Trophoblast cell (in vitro differentiated cells and primary cell): ENCODE data around the gene ZNF526.

Experiments used
- DNase-seq, 2 donors: peaks; one replicate each; pipeline ENCODE4 v3.0.0-alpha.2; 2016
- H2AFZ ChIP-seq: 2 replicates; pipeline ENCODE4 v1.6.1; 2013; ENCODE audit warnings: low read length, moderate library complexity, mild to moderate bottlenecking; ENCODE audit not compliant: insufficient read depth, poor library complexity
- H2AK5ac ChIP-seq: 2 replicates; pipeline ENCODE4 v1.6.1; 2013; ENCODE audit warnings: mild to moderate bottlenecking, low read length
- H2BK120ac ChIP-seq: 2 replicates; pipeline ENCODE4 v1.6.1; 2013; ENCODE audit warnings: low read length, mild to moderate bottlenecking, moderate library complexity; ENCODE audit not compliant: insufficient read depth, poor library complexity
- H2BK12ac ChIP-seq: 2 replicates; pipeline ENCODE4 v1.6.1; 2013; ENCODE audit warnings: mild to moderate bottlenecking, low read length, moderate library complexity
- H2BK5ac ChIP-seq: 2 replicates; pipeline ENCODE4 v1.6.1; 2013; ENCODE audit warnings: low read length, low read depth, moderate library complexity, mild to moderate bottlenecking; ENCODE audit not compliant: poor library complexity
- H3K14ac ChIP-seq: 2 replicates; pipeline ENCODE4 v1.6.1; 2013; ENCODE audit warnings: mild to moderate bottlenecking, low read length
- H3K18ac ChIP-seq: 2 replicates; pipeline ENCODE4 v1.6.1; 2013; ENCODE audit warnings: mild to moderate bottlenecking, low read length
- H3K23ac ChIP-seq: 2 replicates; pipeline ENCODE4 v1.6.1; 2013; ENCODE audit warnings: low read length
- H3K27ac ChIP-seq: 2 replicates; pipeline ENCODE4 v1.5.1; 2013; ENCODE audit warnings: low read depth, mild to moderate bottlenecking, inconsistent platforms, low read length, moderate library complexity
- H3K27me3 ChIP-seq: 2 replicates; pipeline ENCODE4 v1.6.1; 2013; ENCODE audit warnings: inconsistent platforms, mild to moderate bottlenecking, low read length, moderate library complexity; ENCODE audit not compliant: insufficient read depth
- H3K36me3 ChIP-seq, 2 experiments: 1 replicate in 1 of 2; 2 replicates in 1 of 2; pipeline ENCODE4 v1.6.1; 2013; ENCODE audit warnings: low read length in 2 of 2, mild to moderate bottlenecking in 2 of 2, moderate library complexity in 1 of 2; ENCODE audit not compliant: insufficient read depth in 2 of 2, control insufficient read depth in 1 of 2
- H3K4ac ChIP-seq: 2 replicates; pipeline ENCODE4 v1.6.1; 2013; ENCODE audit warnings: low read depth, mild to moderate bottlenecking, low read length, moderate library complexity
- H3K4me1 ChIP-seq, 2 experiments: 1 replicate in 1 of 2; 2 replicates in 1 of 2; pipeline ENCODE4 v1.6.1; 2013; ENCODE audit warnings: low read length in 2 of 2, mild to moderate bottlenecking in 2 of 2, moderate library complexity in 1 of 2; ENCODE audit not compliant: insufficient read depth in 2 of 2, control insufficient read depth in 1 of 2
- H3K4me2 ChIP-seq: 2 replicates; pipeline ENCODE4 v1.6.1; 2013; ENCODE audit warnings: inconsistent platforms, mild to moderate bottlenecking, low read length, moderate library complexity
- H3K4me3 ChIP-seq: 2 replicates; pipeline ENCODE4 v1.5.1; 2013; ENCODE audit warnings: mild to moderate bottlenecking, low read depth, low read length, inconsistent platforms
- H3K79me1 ChIP-seq: one replicate; pipeline ENCODE4 v1.6.1; 2013; ENCODE audit warnings: low read length
- H3K79me2 ChIP-seq: 2 replicates; pipeline ENCODE4 v1.6.1; 2013; ENCODE audit warnings: low read length, mild to moderate bottlenecking; ENCODE audit not compliant: control insufficient read depth, insufficient read depth, poor library complexity
- H3K9ac ChIP-seq: 2 replicates; pipeline ENCODE4 v1.6.1; 2013; ENCODE audit warnings: mild to moderate bottlenecking, low read length
- H3K9me3 ChIP-seq: 2 replicates; pipeline ENCODE4 v1.6.1; 2013; ENCODE audit warnings: low read depth, mild to moderate bottlenecking, control low read depth, inconsistent platforms, low read length; ENCODE audit not compliant: insufficient read depth
- H4K12ac ChIP-seq: 2 replicates; pipeline ENCODE4 v1.6.1; 2013; ENCODE audit warnings: low read depth, mild to moderate bottlenecking, low read length, moderate library complexity
- H4K8ac ChIP-seq: 2 replicates; pipeline ENCODE4 v1.6.1; 2013; ENCODE audit warnings: low read depth, mild to moderate bottlenecking, low read length, moderate library complexity
- H4K91ac ChIP-seq: one replicate; pipeline ENCODE4 v1.6.1; 2013; ENCODE audit warnings: low read depth, mild to moderate bottlenecking, low read length, moderate library complexity
- WGBS: extraction: QIAGEN DNeasy Blood & Tissue Kit; methylation state at CpG from one replicate; pipeline ENCODE4 v1.1.7; 2013; ENCODE audit warnings: missing lambda C conversion rate; ENCODE audit not compliant: insufficient read length, insufficient coverage; ENCODE audit errors: extremely low coverage; 5-methylcytosine and 5-hydroxymethylcytosine counted together

Gene ZNF526

DNA sequence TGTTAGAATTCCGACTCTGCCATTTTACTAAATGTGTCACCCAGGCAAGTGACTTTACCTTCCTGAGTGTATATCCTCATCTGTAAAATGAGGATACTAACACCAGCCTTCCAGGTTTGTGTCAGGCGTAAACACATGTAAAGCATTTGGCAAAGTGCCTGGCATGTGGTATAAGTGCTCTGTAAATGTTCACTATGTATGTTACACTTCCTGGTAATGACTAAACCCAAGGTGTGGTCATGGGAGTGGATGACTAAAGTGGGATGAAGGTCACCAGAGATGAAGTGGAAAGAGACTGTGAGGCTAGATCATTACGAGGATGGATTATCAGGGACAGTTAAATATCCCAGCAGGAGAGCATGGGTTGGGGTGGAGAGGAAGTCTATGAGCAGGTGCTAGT is 28.3 kb upstream of the ZNF526 start:
- H3K4me3 ChIP-seq: no peak overlapping the region
- no peak overlapping the region for H4K12ac ChIP-seq
- H2BK5ac ChIP-seq: no peak overlapping the region
- no peaks in the 10 kb centered on the region for H3K4me1 ChIP-seq
- H3K4ac ChIP-seq: no peak overlapping the region
- no peak overlapping the region for H3K9ac ChIP-seq
- WGBS: no CpG with 5 or more reads among the region's 3 CpGs
- H4K91ac ChIP-seq: no peak overlapping the region
- H4K8ac ChIP-seq: no peak overlapping the region
- H3K27ac ChIP-seq: no peak overlapping the region
- H3K23ac ChIP-seq: no peak overlapping the region
- H3K27me3 ChIP-seq: no peaks in the 10 kb centered on the region
- H3K79me1 ChIP-seq: no peaks in the 10 kb centered on the region
- no peak overlapping the region for H2AK5ac ChIP-seq
- no peak overlapping the region for H2BK120ac ChIP-seq
- no peak overlapping the region for H2BK12ac ChIP-seq
- peak; percentile 81 to 86 for DNase-seq
- H3K14ac ChIP-seq: no peak overlapping the region
- H3K36me3 ChIP-seq: peaks cover 0 to 4% of the 10 kb centered on the region in 2 experiments
- no peaks in the 10 kb centered on the region for H3K79me2 ChIP-seq
- no peak overlapping the region for H3K18ac ChIP-seq
- H3K9me3 ChIP-seq: no peaks in the 10 kb centered on the region
- no peak overlapping the region for H3K4me2 ChIP-seq
- no peak overlapping the region for H2AFZ ChIP-seq

DNA sequence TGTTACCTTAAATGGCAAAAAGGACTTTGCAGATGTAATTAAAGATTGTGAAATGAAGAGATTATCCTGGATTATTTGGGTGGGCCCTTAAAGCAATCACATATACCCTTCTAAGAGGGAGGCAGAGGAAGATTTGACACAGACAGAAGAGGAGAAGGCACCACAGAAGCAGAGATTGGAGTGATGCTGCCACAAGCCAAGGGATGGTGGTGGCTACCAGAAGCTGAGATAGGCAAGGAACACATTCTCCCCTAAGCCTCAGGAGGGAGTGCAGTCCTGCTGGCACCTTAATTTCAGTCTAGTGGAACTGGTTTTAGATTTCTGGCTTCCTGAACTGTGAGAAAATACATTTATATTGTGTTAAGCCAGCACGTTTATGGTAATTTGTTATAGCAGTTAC is 26.8 kb upstream of the ZNF526 start:
- Histone ChIP-seq H3K27ac (no peak overlapping the region), H2AFZ (no peak overlapping the region), H3K36me3 (peaks cover 9 to 14% of the 10 kb centered on the region in 2 experiments), H3K4me2 (no peak overlapping the region), H4K8ac (no peak overlapping the region), H4K12ac (no peak overlapping the region), H3K79me2 (no peaks in the 10 kb centered on the region), H3K4ac (no peak overlapping the region), H3K27me3 (no peaks in the 10 kb centered on the region), H3K14ac (no peak overlapping the region), H2AK5ac (no peak overlapping the region), H3K79me1 (no peaks in the 10 kb centered on the region), H3K9me3 (no peaks in the 10 kb centered on the region), H3K9ac (no peak overlapping the region), H4K91ac (no peak overlapping the region), H3K18ac (no peak overlapping the region), H3K4me3 (no peak overlapping the region), H3K23ac (no peak overlapping the region), H2BK12ac (no peak overlapping the region), H3K4me1 (no peaks in the 10 kb centered on the region), H2BK5ac (no peak overlapping the region), H2BK120ac (no peak overlapping the region)
- peak in 1 of 2 donors; percentile 13 for DNase-seq
- WGBS: no CpG with 5 or more reads among the region's 1 CpG

DNA sequence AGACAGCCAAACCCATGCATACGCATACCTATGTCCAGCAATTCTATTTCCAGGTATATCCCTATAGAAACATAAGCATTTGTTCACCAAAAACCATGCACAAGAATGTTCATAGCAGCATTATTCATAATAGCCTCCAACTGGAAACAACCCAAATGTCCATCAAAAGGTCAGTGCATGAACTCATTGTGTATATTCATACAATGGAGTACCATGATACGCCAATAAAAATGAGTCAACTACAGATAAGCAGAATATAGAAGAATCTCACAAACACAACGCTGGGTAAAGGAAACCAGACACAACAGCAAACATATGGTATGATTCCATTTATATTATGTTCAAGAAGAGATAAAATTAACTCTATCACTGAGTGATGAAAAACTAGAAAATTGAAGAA is 26.4 kb upstream of the ZNF526 start:
- no peak overlapping the region for H3K4me3 ChIP-seq
- H3K27ac ChIP-seq: no peak overlapping the region
- H2AFZ ChIP-seq: no peak overlapping the region
- no peak overlapping the region for H2BK12ac ChIP-seq
- peaks cover 11 to 17% of the 10 kb centered on the region in 2 experiments for H3K36me3 ChIP-seq
- H3K27me3 ChIP-seq: no peaks in the 10 kb centered on the region
- no peak overlapping the region for H2BK5ac ChIP-seq
- no peaks in the 10 kb centered on the region for H3K79me2 ChIP-seq
- no peak overlapping the region for H3K4me2 ChIP-seq
- no peak overlapping the region for H4K91ac ChIP-seq
- H4K12ac ChIP-seq: no peak overlapping the region
- H4K8ac ChIP-seq: no peak overlapping the region
- H3K9me3 ChIP-seq: no peaks in the 10 kb centered on the region
- H3K4me1 ChIP-seq: no peaks in the 10 kb centered on the region
- no peak overlapping the region for H2BK120ac ChIP-seq
- DNase-seq: no peak
- WGBS: no CpG with 5 or more reads among the region's 3 CpGs
- H3K9ac ChIP-seq: no peak overlapping the region
- no peak overlapping the region for H3K23ac ChIP-seq
- no peak overlapping the region for H3K14ac ChIP-seq
- H3K4ac ChIP-seq: no peak overlapping the region
- H2AK5ac ChIP-seq: no peak overlapping the region
- H3K79me1 ChIP-seq: no peaks in the 10 kb centered on the region
- H3K18ac ChIP-seq: no peak overlapping the region

DNA sequence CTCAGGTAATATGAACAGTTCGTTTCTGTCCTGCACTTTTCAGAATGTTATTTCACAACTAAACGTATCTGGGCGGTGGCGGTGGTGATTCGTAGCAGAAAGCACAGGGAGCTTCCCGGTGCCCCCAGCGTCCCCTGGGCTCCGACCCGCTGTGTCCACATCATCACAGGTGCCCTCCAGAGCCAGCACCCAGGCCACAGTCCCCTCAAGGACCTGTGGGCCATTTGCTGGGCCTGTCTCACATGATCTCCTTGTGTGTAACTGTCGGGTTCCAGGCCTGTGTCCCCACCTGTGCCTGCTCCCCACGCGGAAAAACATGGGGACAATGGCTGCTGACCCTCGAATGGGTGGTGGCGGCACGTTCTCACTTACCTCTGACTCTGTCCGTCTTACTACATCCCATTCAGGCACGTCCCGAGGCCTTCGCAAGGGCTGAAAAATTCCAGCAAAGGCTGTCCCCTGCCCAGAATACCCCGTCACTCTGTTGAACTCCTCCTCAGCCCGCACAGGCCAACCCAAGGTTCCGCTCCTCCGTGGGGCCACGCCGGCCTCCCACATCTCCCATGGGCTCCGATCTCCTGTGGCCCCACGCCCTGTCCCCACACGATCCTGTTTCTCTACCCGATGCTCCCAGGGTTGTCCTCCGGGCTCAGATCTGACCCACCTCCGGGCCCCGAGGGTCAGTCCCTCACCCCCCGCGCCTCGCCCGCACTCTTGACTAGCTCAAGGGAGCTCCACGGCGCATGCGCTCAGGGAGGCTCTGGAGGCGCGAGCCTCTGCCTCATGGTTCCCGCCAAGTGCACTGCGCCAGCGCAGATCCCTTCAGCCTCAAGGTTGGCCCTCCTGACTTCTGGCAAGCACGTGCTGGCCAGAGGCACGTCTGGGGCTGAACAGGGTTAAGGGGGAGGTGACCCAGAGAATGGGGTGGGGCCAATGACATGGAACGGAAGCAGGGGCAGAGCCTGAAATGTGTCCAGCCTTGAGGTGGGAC is 23.8 kb upstream of the ZNF526 start:
- WGBS: no CpG with 5 or more reads among the region's 47 CpGs
- no peak overlapping the region for H2BK12ac ChIP-seq

More for the DNA sequence above, 23.8 kb upstream of the ZNF526 start:
- Histone ChIP-seq H3K27me3 (no peaks in the 10 kb centered on the region), H3K18ac (peak overlapping the region; percentile 19), H3K4me3 (no peak overlapping the region), H3K79me2 (no peaks in the 10 kb centered on the region), H3K14ac (no peak overlapping the region), H3K79me1 (no peaks in the 10 kb centered on the region), H3K27ac (no peak overlapping the region), H3K23ac (no peak overlapping the region), H3K9ac (no peak overlapping the region), H4K8ac (no peak overlapping the region), H4K12ac (no peak overlapping the region), H3K4me1 (peaks cover 0 to 4% of the 10 kb centered on the region in 2 experiments), H2BK5ac (no peak overlapping the region), H3K4ac (no peak overlapping the region), H3K9me3 (no peaks in the 10 kb centered on the region), H2AK5ac (no peak overlapping the region), H4K91ac (no peak overlapping the region), H3K4me2 (no peak overlapping the region), H2BK120ac (no peak overlapping the region), H2AFZ (no peak overlapping the region), H3K36me3 (peaks cover 27 to 43% of the 10 kb centered on the region in 2 experiments)
- no peak for DNase-seq
